ENCODE data around the gene PRPF40B. TPM values are rescaled to one million over a fixed set of nuclear protein-coding genes. Genes with fewer than 3 reads are reported as not detected.

The PRPF40B gene
- total and polyA plus RNA-seq, 2 of the 13 experiments (the other 11 are each of a cell fraction or from before 2014, with no cell fraction given): 5.0 to 7.8 TPM

- TF ChIP-seq SYNCRIP (IDR thresholded peaks at IDR 0.05; ENCODE audit: insufficient read depth, low read depth, low read length) (no peak), NR2C2 (CRISPR knock-in tag; IDR thresholded peaks at IDR 0.05; ENCODE audit: borderline replicate concordance) (no peak), PHF20 (CRISPR knock-in tag; IDR thresholded peaks at IDR 0.05) (no peak)
These were observed 36.4 kb downstream of the PRPF40B start (continued) for GRCh38 chr12:49659753-49660152.

- in situ Hi-C loops (cut with HindIII; ENCODE audit: extremely low pct_ligation_motif_present, low pct_unique_long_range_greater_than_20kb) (no loop called here), intact Hi-C loops (cut with micrococcal nuclease; ENCODE audit: unreplicated experiment) (no loop called here)
- Histone ChIP-seq H3K4me1 (ENCODE audit: insufficient read depth, low read length) (peaks cover 15% of the 10 kb centered on the region), H2AFZ (ENCODE audit: low read length) (no peak overlapping the region), H3K9me3 (ENCODE audit: low read length) (no peaks in the 10 kb centered on the region), H3K4me2 (ENCODE audit: low read depth, low read length) (no peak overlapping the region), H3K36me3 (replicated peaks in 1 of 2; ENCODE audit: control insufficient read depth in 1 of 2, insufficient read depth in 2 of 2, low read length in 2 of 2) (no peaks in the 10 kb centered on the region), H3K4me3 (replicated peaks in 1 of 3; ENCODE audit: insufficient read depth in 1 of 3, low read depth in 2 of 3, low read length in 3 of 3) (no peak overlapping the region), H3K79me2 (ENCODE audit: insufficient read depth, low read length) (no peaks in the 10 kb centered on the region), H4K20me1 (ENCODE audit: insufficient read depth, low read length) (no peaks in the 10 kb centered on the region), H3K27ac (ENCODE audit: extremely low read length, insufficient read depth, low read length) (no peak overlapping the region), H3K9ac (ENCODE audit: insufficient read depth, low read depth, low read length) (no peak overlapping the region), H3K27me3 (ENCODE audit: control insufficient read depth in 1 of 2, insufficient read depth in 2 of 2, low read length in 2 of 2) (peaks cover 0 to 3% of the 10 kb centered on the region in 2 experiments; a peak in 2 of 5 replicates)
- POLR2A ChIA-PET: no interaction called here
- WGBS (ENCODE audit: low lambda C conversion rate): 70% methylated on average over 3 of the region's 3 CpGs
- ATAC-seq (no peak), FAIRE-seq (no peak), DNase-seq (ENCODE audit: low spot score) (no peak)
- CTCF ChIA-PET (ENCODE audit: low intra/inter-chr PET ratio, low total read pairs): no interaction called here
- BruUV-seq (replicated peaks): no TSS peak
- TF ChIP-seq ELF4 (CRISPR knock-in tag; IDR thresholded peaks at IDR 0.05; ENCODE audit: borderline replicate concordance): no peak
- no peak for TF ChIP-seq ZNF644 (CRISPR knock-in tag; IDR thresholded peaks at IDR 0.05; ENCODE audit: low read depth)
- TF ChIP-seq BCLAF1 (IDR thresholded peaks at IDR 0.05): no peak
- TF ChIP-seq ZBTB2 (CRISPR knock-in tag; IDR thresholded peaks at IDR 0.05; ENCODE audit: low read depth): no peak
- TF ChIP-seq ZNF205 (CRISPR knock-in tag; IDR thresholded peaks at IDR 0.05): no peak
- TF ChIP-seq MTF2 (CRISPR knock-in tag; IDR thresholded peaks at IDR 0.05; ENCODE audit: borderline replicate concordance): no peak
- TF ChIP-seq NR1H2 (CRISPR knock-in tag; IDR thresholded peaks at IDR 0.05; ENCODE audit: borderline replicate concordance, low read depth): no peak
- TF ChIP-seq ISL2 (CRISPR knock-in tag; IDR thresholded peaks at IDR 0.05): no peak
- no peak for TF ChIP-seq HIVEP1 (CRISPR knock-in tag; IDR thresholded peaks at IDR 0.05)
- no peak for TF ChIP-seq HNRNPH1 (optimal IDR thresholded peaks at IDR 0.05; ENCODE audit: low read depth, low read length)
- no peak for TF ChIP-seq GLMP (CRISPR knock-in tag; IDR thresholded peaks at IDR 0.05; ENCODE audit: borderline replicate concordance)
- no peak for TF ChIP-seq ZNF484 (CRISPR knock-in tag; IDR thresholded peaks at IDR 0.05; ENCODE audit: borderline replicate concordance, low read depth)
- no peak for TF ChIP-seq PRDM4 (CRISPR knock-in tag; IDR thresholded peaks at IDR 0.05; ENCODE audit: borderline replicate concordance)
These were observed 37.8 kb downstream of the PRPF40B start for GRCh38 chr12:49661191-49661590.

Measured in HepG2 (cell line).